HEK293 (cell line): Measurements from ENCODE around the gene CD2AP.

Experiments used
- ATF2 ChIP-seq: fragments of 450-650 bp; formaldehyde crosslinking; IDR thresholded peaks from 2 replicates; pipeline ENCODE4 v1.5.1; 2016; ENCODE audit warnings: missing biosample characterization, missing genetic modification characterization, low read depth
- EGR2 ChIP-seq: fragments of 450-650 bp; formaldehyde crosslinking; IDR thresholded peaks from 2 replicates; pipeline ENCODE4 v1.5.1; 2016; ENCODE audit warnings: low read depth, missing biosample characterization, missing genetic modification characterization
- GFI1B ChIP-seq: fragments of 450-650 bp; formaldehyde crosslinking; IDR thresholded peaks from 2 replicates; pipeline ENCODE4 v1.5.1; 2016; ENCODE audit warnings: missing biosample characterization, missing genetic modification characterization
- GLIS2 ChIP-seq: fragments of 450-650 bp; formaldehyde crosslinking; IDR thresholded peaks from 2 replicates; pipeline ENCODE4 v1.5.1; 2016; ENCODE audit warnings: missing biosample characterization, missing genetic modification characterization
- HIC1 ChIP-seq: fragments of 450-650 bp; formaldehyde crosslinking; IDR thresholded peaks from 2 replicates; pipeline ENCODE4 v1.5.1; 2016; ENCODE audit warnings: missing biosample characterization, missing genetic modification characterization
- HOXD13 ChIP-seq: sonication (generic); formaldehyde crosslinking; IDR thresholded peaks from 2 replicates; pipeline ENCODE4 v1.8.0; 2022; ENCODE audit warnings: missing genetic modification reagents, borderline replicate concordance
- KLF1 ChIP-seq: fragments of 450-650 bp; formaldehyde crosslinking; IDR thresholded peaks from 2 replicates; pipeline ENCODE4 v1.5.1; 2016; ENCODE audit warnings: missing biosample characterization, missing genetic modification characterization
- KLF16 ChIP-seq: fragments of 450-650 bp; formaldehyde crosslinking; IDR thresholded peaks from 2 replicates; pipeline ENCODE4 v1.5.1; 2017; ENCODE audit warnings: missing biosample characterization, missing genetic modification characterization
- KLF7 ChIP-seq: fragments of 450-650 bp; formaldehyde crosslinking; IDR thresholded peaks from 2 replicates; pipeline ENCODE4 v1.5.1; 2016; ENCODE audit warnings: missing biosample characterization, missing genetic modification characterization, borderline replicate concordance
- KLF9 ChIP-seq: fragments of 450-650 bp; formaldehyde crosslinking; IDR thresholded peaks from 2 replicates; pipeline ENCODE4 v1.5.1; 2016; ENCODE audit warnings: missing biosample characterization, missing genetic modification characterization, low read depth
- SCRT2 ChIP-seq: fragments of 450-650 bp; formaldehyde crosslinking; IDR thresholded peaks from 2 replicates; pipeline ENCODE4 v1.5.1; 2016; ENCODE audit warnings: missing biosample characterization, missing genetic modification characterization
- TRIM28 ChIP-seq: IDR thresholded peaks from 2 replicates; pipeline ENCODE4 v1.6.1; 2011; ENCODE audit warnings: low read length, control low read depth, borderline replicate concordance
- WT1 ChIP-seq: fragments of 450-650 bp; formaldehyde crosslinking; IDR thresholded peaks from 2 replicates; pipeline ENCODE4 v1.5.1; 2016; ENCODE audit warnings: missing biosample characterization, missing genetic modification characterization
- ZBTB21 ChIP-seq: fragments of 450-650 bp; formaldehyde crosslinking; IDR thresholded peaks from 2 replicates; pipeline ENCODE4 v1.5.1; 2017; ENCODE audit warnings: missing biosample characterization, missing genetic modification characterization
- ZBTB7A ChIP-seq: fragments of 450-650 bp; formaldehyde crosslinking; IDR thresholded peaks from 2 replicates; pipeline ENCODE4 v1.5.1; 2016; ENCODE audit warnings: low read depth, missing biosample characterization, missing genetic modification characterization
- ZFP37 ChIP-seq: fragments of 450-650 bp; formaldehyde crosslinking; IDR thresholded peaks from 2 replicates; pipeline ENCODE4 v1.5.1; 2016; ENCODE audit warnings: missing biosample characterization, missing genetic modification characterization
- ZFP69B ChIP-seq: fragments of 450-650 bp; formaldehyde crosslinking; IDR thresholded peaks from 2 replicates; pipeline ENCODE4 v1.5.1; 2016; ENCODE audit warnings: missing biosample characterization, missing genetic modification characterization
- ZNF140 ChIP-seq: fragments of 450-650 bp; formaldehyde crosslinking; IDR thresholded peaks from 2 replicates; pipeline ENCODE4 v1.5.1; 2016; ENCODE audit warnings: missing biosample characterization, missing genetic modification characterization
- ZNF211 ChIP-seq: fragments of 450-650 bp; formaldehyde crosslinking; IDR thresholded peaks from 2 replicates; pipeline ENCODE4 v1.5.1; 2016; ENCODE audit warnings: low read depth, missing biosample characterization, missing genetic modification characterization
- ZNF214 ChIP-seq: fragments of 450-650 bp; formaldehyde crosslinking; IDR thresholded peaks from 2 replicates; pipeline ENCODE4 v1.5.1; 2017; ENCODE audit warnings: missing biosample characterization, mild to moderate bottlenecking, missing genetic modification characterization, borderline replicate concordance
- ZNF391 ChIP-seq: fragments of 450-650 bp; formaldehyde crosslinking; IDR thresholded peaks from 2 replicates; pipeline ENCODE4 v1.5.1; 2016; ENCODE audit warnings: low read depth, missing biosample characterization, missing genetic modification characterization, borderline replicate concordance
- ZNF394 ChIP-seq: fragments of 450-650 bp; formaldehyde crosslinking; IDR thresholded peaks from 2 replicates; pipeline ENCODE4 v1.5.1; 2016; ENCODE audit warnings: missing biosample characterization, missing genetic modification characterization, mild to moderate bottlenecking, moderate library complexity, borderline replicate concordance
- ZNF404 ChIP-seq: fragments of 450-650 bp; formaldehyde crosslinking; IDR thresholded peaks from 2 replicates; pipeline ENCODE4 v1.5.1; 2017; ENCODE audit warnings: missing biosample characterization, missing genetic modification characterization
- ZNF473 ChIP-seq: fragments of 450-650 bp; formaldehyde crosslinking; IDR thresholded peaks from 2 replicates; pipeline ENCODE4 v1.5.1; 2017; ENCODE audit warnings: missing biosample characterization, missing genetic modification characterization
- ZNF529 ChIP-seq: fragments of 450-650 bp; formaldehyde crosslinking; IDR thresholded peaks from 2 replicates; pipeline ENCODE4 v1.5.1; 2017; ENCODE audit warnings: missing genetic modification characterization, missing biosample characterization; ENCODE audit not compliant: insufficient replicate concordance
- ZNF530 ChIP-seq: fragments of 450-650 bp; formaldehyde crosslinking; IDR thresholded peaks from 2 replicates; pipeline ENCODE4 v1.5.1; 2016; ENCODE audit warnings: low read depth, missing biosample characterization, missing genetic modification characterization
- ZNF571 ChIP-seq: fragments of 450-650 bp; formaldehyde crosslinking; IDR thresholded peaks from 2 replicates; pipeline ENCODE4 v1.5.0; 2017; ENCODE audit warnings: missing biosample characterization, missing genetic modification characterization
- ZNF610 ChIP-seq: fragments of 450-650 bp; formaldehyde crosslinking; IDR thresholded peaks from 2 replicates; pipeline ENCODE4 v1.5.1; 2016; ENCODE audit warnings: missing biosample characterization, missing genetic modification characterization, borderline replicate concordance
- ZNF707 ChIP-seq: fragments of 450-650 bp; formaldehyde crosslinking; IDR thresholded peaks from 2 replicates; pipeline ENCODE4 v1.5.1; 2016; ENCODE audit warnings: missing biosample characterization, missing genetic modification characterization
- TF ChIP-seq, protein P1 (sequence below): fragments of 450-650 bp; formaldehyde crosslinking; IDR thresholded peaks from 2 replicates; pipeline ENCODE4 v1.5.1; 2016; ENCODE audit warnings: missing biosample characterization, missing genetic modification characterization
- TF ChIP-seq, protein P2 (sequence below): fragments of 450-650 bp; IDR thresholded peaks from 2 replicates; pipeline ENCODE4 v1.5.1; 2018; ENCODE audit warnings: missing biosample characterization, missing genetic modification characterization
- TF ChIP-seq, protein P3 (sequence below): fragments of 450-650 bp; formaldehyde crosslinking; IDR thresholded peaks from 2 replicates; pipeline ENCODE4 v1.5.1; 2016; ENCODE audit warnings: missing biosample characterization, missing genetic modification characterization

CD2AP gene

GRCh38 chr6:47477497-47478232, at the start of gene CD2AP (continued):
- TF ChIP-seq ATF2 (tag by site-specific recombination) (peak; percentile 97), ZBTB7A (peak; percentile 49; the same call in 1 of the 2 replicates), EGR2 (no peak), HOXD13 (peak; percentile 15; the same call in 1 of the 2 replicates), KLF9 (tag by site-specific recombination) (peak; percentile 55), KLF1 (peak; percentile 73), ZNF530 (tag by site-specific recombination) (no peak), ZFP69B (peak; percentile 84), ZNF214 (no peak), ZNF610 (tag by site-specific recombination) (no peak), ZNF140 (tag by site-specific recombination) (no peak), SCRT2 (no peak), KLF7 (tag by site-specific recombination) (peak; percentile 93; the same call in 1 of the 2 replicates), ZNF211 (no peak), ZNF391 (tag by site-specific recombination) (no peak), WT1 (tag by site-specific recombination) (no peak), ZNF394 (peak; percentile 69), ZBTB21 (peak; percentile 91), GFI1B (tag by site-specific recombination) (no peak), ZNF707 (no peak), GLIS2 (tag by site-specific recombination) (peak; percentile 96), ZFP37 (tag by site-specific recombination) (peak; percentile 24; the same call in 1 of the 2 replicates), KLF16 (tag by site-specific recombination) (peak; percentile 77; the same call in 1 of the 2 replicates), ZNF571 (no peak), ZNF529 (tag by site-specific recombination) (no peak), ZNF473 (tag by site-specific recombination) (no peak), TRIM28 (no peak), ZNF404 (tag by site-specific recombination) (no peak), HIC1 (tag by site-specific recombination) (peak; percentile 85)
- TF ChIP-seq, protein P1, sequence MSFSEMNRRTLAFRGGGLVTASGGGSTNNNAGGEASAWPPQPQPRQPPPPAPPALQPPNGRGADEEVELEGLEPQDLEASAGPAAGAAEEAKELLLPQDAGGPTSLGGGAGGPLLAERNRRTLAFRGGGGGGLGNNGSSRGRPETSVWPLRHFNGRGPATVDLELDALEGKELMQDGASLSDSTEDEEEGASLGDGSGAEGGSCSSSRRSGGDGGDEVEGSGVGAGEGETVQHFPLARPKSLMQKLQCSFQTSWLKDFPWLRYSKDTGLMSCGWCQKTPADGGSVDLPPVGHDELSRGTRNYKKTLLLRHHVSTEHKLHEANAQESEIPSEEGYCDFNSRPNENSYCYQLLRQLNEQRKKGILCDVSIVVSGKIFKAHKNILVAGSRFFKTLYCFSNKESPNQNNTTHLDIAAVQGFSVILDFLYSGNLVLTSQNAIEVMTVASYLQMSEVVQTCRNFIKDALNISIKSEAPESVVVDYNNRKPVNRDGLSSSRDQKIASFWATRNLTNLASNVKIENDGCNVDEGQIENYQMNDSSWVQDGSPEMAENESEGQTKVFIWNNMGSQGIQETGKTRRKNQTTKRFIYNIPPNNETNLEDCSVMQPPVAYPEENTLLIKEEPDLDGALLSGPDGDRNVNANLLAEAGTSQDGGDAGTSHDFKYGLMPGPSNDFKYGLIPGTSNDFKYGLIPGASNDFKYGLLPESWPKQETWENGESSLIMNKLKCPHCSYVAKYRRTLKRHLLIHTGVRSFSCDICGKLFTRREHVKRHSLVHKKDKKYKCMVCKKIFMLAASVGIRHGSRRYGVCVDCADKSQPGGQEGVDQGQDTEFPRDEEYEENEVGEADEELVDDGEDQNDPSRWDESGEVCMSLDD (tag by site-specific recombination), result peak; percentile 48; the same call in 1 of the 2 replicates
- TF ChIP-seq, protein P2, sequence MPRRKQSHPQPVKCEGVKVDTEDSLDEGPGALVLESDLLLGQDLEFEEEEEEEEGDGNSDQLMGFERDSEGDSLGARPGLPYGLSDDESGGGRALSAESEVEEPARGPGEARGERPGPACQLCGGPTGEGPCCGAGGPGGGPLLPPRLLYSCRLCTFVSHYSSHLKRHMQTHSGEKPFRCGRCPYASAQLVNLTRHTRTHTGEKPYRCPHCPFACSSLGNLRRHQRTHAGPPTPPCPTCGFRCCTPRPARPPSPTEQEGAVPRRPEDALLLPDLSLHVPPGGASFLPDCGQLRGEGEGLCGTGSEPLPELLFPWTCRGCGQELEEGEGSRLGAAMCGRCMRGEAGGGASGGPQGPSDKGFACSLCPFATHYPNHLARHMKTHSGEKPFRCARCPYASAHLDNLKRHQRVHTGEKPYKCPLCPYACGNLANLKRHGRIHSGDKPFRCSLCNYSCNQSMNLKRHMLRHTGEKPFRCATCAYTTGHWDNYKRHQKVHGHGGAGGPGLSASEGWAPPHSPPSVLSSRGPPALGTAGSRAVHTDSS (tag by site-specific recombination), result peak; percentile 75; the same call in 1 of the 2 replicates
- TF ChIP-seq, protein P3, sequence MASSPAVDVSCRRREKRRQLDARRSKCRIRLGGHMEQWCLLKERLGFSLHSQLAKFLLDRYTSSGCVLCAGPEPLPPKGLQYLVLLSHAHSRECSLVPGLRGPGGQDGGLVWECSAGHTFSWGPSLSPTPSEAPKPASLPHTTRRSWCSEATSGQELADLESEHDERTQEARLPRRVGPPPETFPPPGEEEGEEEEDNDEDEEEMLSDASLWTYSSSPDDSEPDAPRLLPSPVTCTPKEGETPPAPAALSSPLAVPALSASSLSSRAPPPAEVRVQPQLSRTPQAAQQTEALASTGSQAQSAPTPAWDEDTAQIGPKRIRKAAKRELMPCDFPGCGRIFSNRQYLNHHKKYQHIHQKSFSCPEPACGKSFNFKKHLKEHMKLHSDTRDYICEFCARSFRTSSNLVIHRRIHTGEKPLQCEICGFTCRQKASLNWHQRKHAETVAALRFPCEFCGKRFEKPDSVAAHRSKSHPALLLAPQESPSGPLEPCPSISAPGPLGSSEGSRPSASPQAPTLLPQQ (tag by site-specific recombination), result peak; percentile 95
